Measurements from ENCODE around the gene RABGEF1.

- TF ChIP-seq CTCF (IDR thresholded peaks at IDR 0.05), result no peak
- no peak for TF ChIP-seq POLR2A (IDR thresholded peaks at IDR 0.05)
Observed at GRCh38 chr7:66839814-66840213, 99.3 kb downstream of the RABGEF1 start.

Data from lower leg skin (tissue), 3 donors.